IMR-90 (cell line): ENCODE results near the gene MVP. TPM values are rescaled to one million over a fixed set of nuclear protein-coding genes. Genes with fewer than 3 reads are reported as not detected.

Experiments
- ATAC-seq: fragments of 200-7000 bp; cut with Tn5 transposase; 2 replicates; pipeline ENCODE4 v1.9.1; 2020; ENCODE audit warnings: low read depth, mild to moderate bottlenecking, moderate library complexity
- BruUV-seq: library from RNA; stranded (reverse); fragments of 400-500 nt; replicated peaks from 2 replicates; lab custom pipeline; 2021; lab: Mats Ljungman, UMichigan
- CTCF ChIA-PET: fragments of 300-600 bp; formaldehyde crosslinking; extraction: SDS; loops from one replicate; lab custom pipeline; 2021; ENCODE audit warnings: antibody characterized with exemption; lab: Yijun Ruan, JAX
- POLR2A ChIA-PET: fragments of 300-600 bp; sonication (Branson Sonifier 250); formaldehyde crosslinking; loops from one replicate; lab custom pipeline; 2022; ENCODE audit warnings: antibody characterized with exemption; ENCODE audit not compliant: unreplicated experiment; lab: Charles Lee
- DNase-seq: peaks from one replicate; pipeline ENCODE4 v3.0.0; 2013
- H2AFZ ChIP-seq: replicated peaks from 2 replicates; pipeline ENCODE3; 2013; ENCODE audit warnings: low read length, mild to moderate bottlenecking; ENCODE audit not compliant: poor library complexity
- H2AK5ac ChIP-seq: 2 replicates; pipeline ENCODE4 v1.6.1; 2013; ENCODE audit warnings: low read depth, low read length, inconsistent platforms
- H2AK9ac ChIP-seq: replicated peaks from 2 replicates; pipeline ENCODE3; 2013; ENCODE audit warnings: mild to moderate bottlenecking, low read depth, low read length, moderate library complexity; ENCODE audit not compliant: poor library complexity
- H2BK120ac ChIP-seq: 2 replicates; pipeline ENCODE4 v1.6.1; 2013; ENCODE audit warnings: low read depth, low read length, inconsistent platforms
- H2BK15ac ChIP-seq: 3 replicates; pipeline ENCODE4 v1.6.1; 2013; ENCODE audit warnings: low read depth, low read length, inconsistent platforms
- H2BK20ac ChIP-seq: 2 replicates; pipeline ENCODE4 v1.6.1; 2013; ENCODE audit warnings: low read depth, mild to moderate bottlenecking, inconsistent platforms, low read length, moderate library complexity
- H2BK5ac ChIP-seq: 2 replicates; pipeline ENCODE4 v1.6.1; 2013; ENCODE audit warnings: mild to moderate bottlenecking, low read depth, low read length, inconsistent platforms; ENCODE audit not compliant: poor library complexity, severe bottlenecking
- H3K14ac ChIP-seq: replicated peaks from 2 replicates; pipeline ENCODE4 v1.6.1; 2013; ENCODE audit warnings: low read depth, low read length, inconsistent platforms
- H3K18ac ChIP-seq: 2 replicates; pipeline ENCODE4 v1.6.1; 2013; ENCODE audit warnings: low read depth, low read length, control low read depth
- H3K23ac ChIP-seq: 2 replicates; pipeline ENCODE4 v1.6.1; 2013; ENCODE audit warnings: low read depth, low read length, inconsistent platforms
- H3K27ac ChIP-seq: 2 replicates; pipeline ENCODE4 v1.5.1; 2013; ENCODE audit warnings: mild to moderate bottlenecking, control low read depth, low read length; ENCODE audit not compliant: insufficient read depth
- H3K27me3 ChIP-seq: 2 replicates; pipeline ENCODE4 v1.6.1; 2013; ENCODE audit warnings: low read length; ENCODE audit not compliant: control insufficient read depth, insufficient read depth
- H3K36me3 ChIP-seq: 2 replicates; pipeline ENCODE4 v1.6.1; 2013; ENCODE audit warnings: low read length, mixed read lengths; ENCODE audit not compliant: control insufficient read depth, insufficient read depth
- H3K4ac ChIP-seq: 2 replicates; pipeline ENCODE4 v1.6.1; 2013; ENCODE audit warnings: low read depth, low read length, inconsistent platforms
- H3K4me1 ChIP-seq: 2 replicates; pipeline ENCODE4 v1.6.1; 2013; ENCODE audit warnings: low read length, mixed read lengths; ENCODE audit not compliant: control insufficient read depth, insufficient read depth
- H3K4me2 ChIP-seq: 2 replicates; pipeline ENCODE4 v1.6.1; 2013; ENCODE audit warnings: low read depth, mild to moderate bottlenecking, control low read depth, low read length, moderate library complexity
- H3K4me3 ChIP-seq: 2 replicates; pipeline ENCODE4 v1.5.1; 2013; ENCODE audit warnings: low read depth, mild to moderate bottlenecking, control low read depth, low read length, moderate library complexity; ENCODE audit not compliant: insufficient read depth
- H3K56ac ChIP-seq: 2 replicates; pipeline ENCODE4 v1.6.1; 2013; ENCODE audit warnings: low read length, inconsistent platforms; ENCODE audit not compliant: insufficient read depth; ENCODE audit errors: extremely low read depth
- H3K79me1 ChIP-seq, 2 experiments: 2 replicates each; pipeline ENCODE4 v1.6.1; 2013; ENCODE audit warnings: low read length in 2 of 2, inconsistent platforms in 1 of 2, low read depth in 1 of 2
- H3K9ac ChIP-seq: 2 replicates; pipeline ENCODE4 v1.6.1; 2013; ENCODE audit warnings: low read depth, low read length, control low read depth
- H3K9me1 ChIP-seq: 2 replicates; pipeline ENCODE4 v1.6.1; 2013; ENCODE audit warnings: low read length, inconsistent platforms; ENCODE audit not compliant: insufficient read depth
- H3K9me3 ChIP-seq: 2 replicates; pipeline ENCODE4 v1.6.1; 2013; ENCODE audit warnings: low read length; ENCODE audit not compliant: control insufficient read depth, insufficient read depth
- H4K20me1 ChIP-seq: 2 replicates; pipeline ENCODE4 v1.6.1; 2013; ENCODE audit warnings: low read length, inconsistent platforms; ENCODE audit not compliant: insufficient read depth
- H4K5ac ChIP-seq: 2 replicates; pipeline ENCODE4 v1.6.1; 2013; ENCODE audit warnings: mild to moderate bottlenecking, low read depth, low read length, control low read depth
- H4K8ac ChIP-seq, 2 experiments: 2 replicates each; pipeline ENCODE4 v1.6.1; 2013; ENCODE audit warnings: low read depth in 2 of 2, low read length in 2 of 2, control low read depth in 1 of 2, inconsistent platforms in 1 of 2
- H4K91ac ChIP-seq: 2 replicates; pipeline ENCODE4 v1.6.1; 2013; ENCODE audit warnings: low read depth, low read length, inconsistent platforms; ENCODE audit not compliant: insufficient read depth
- CEBPB ChIP-seq: IDR thresholded peaks from 2 replicates; pipeline ENCODE4 v1.6.1; 2012; ENCODE audit warnings: low read depth, low read length, improper control_type of control experiment
- SMC3 ChIP-seq: fragments of 150-350 bp; IDR thresholded peaks from 2 replicates; pipeline ENCODE4 v1.6.1; 2016; ENCODE audit warnings: low read depth, mild to moderate bottlenecking, antibody characterized with exemption, low read length, moderate library complexity
- WGBS, 2 experiments: methylation state at CpG; one replicate each; pipeline versions ENCODE4 v1.1.5 to v1.1.7; 2013; ENCODE audit warnings: missing lambda C conversion rate in 2 of 2; ENCODE audit not compliant: insufficient read length in 1 of 2; ENCODE audit errors: extremely low coverage in 2 of 2; 5-methylcytosine and 5-hydroxymethylcytosine counted together
- dilution Hi-C: fragments of 300-500 bp; cut with HindIII; formaldehyde crosslinking; loops from one replicate; pipeline ENCODE4 v1.14.3; 2018; ENCODE audit warnings: low sequenced_read_pairs; ENCODE audit not compliant: unreplicated experiment
- in situ Hi-C: fragments of 300-500 bp; cut with MboI; formaldehyde crosslinking; loops from 3 replicates; pipeline ENCODE4 v1.14.3; 2019; ENCODE audit warnings: low sequenced_read_pairs, inconsistent platforms, mixed read lengths
- intact Hi-C: fragments of 100-400 bp; cut with micrococcal nuclease; formaldehyde crosslinking; loops from 2 replicates; pipeline ENCODE4 v1.10.0; 2022
- polyA plus RNA-seq, 3 experiments: library from polyadenylated mRNA; depleted of rRNA; stranded (reverse); fragments of >200 nt; gene quantifications; 2 replicates each; pipeline ENCODE4 v1.2.3, GENCODE V29; 2012; ENCODE audit warnings: low replicate concordance in 1 of 3
- total RNA-seq: library from RNA; depleted of rRNA; stranded (reverse); fragments of >200 nt; gene quantifications from 2 replicates; pipeline ENCODE4 v1.2.3, GENCODE V29; 2012

MVP gene
- total and polyA plus RNA-seq, 2 of the 4 experiments (the other 2 are of a cell fraction): 204 to 319 TPM

DNA sequence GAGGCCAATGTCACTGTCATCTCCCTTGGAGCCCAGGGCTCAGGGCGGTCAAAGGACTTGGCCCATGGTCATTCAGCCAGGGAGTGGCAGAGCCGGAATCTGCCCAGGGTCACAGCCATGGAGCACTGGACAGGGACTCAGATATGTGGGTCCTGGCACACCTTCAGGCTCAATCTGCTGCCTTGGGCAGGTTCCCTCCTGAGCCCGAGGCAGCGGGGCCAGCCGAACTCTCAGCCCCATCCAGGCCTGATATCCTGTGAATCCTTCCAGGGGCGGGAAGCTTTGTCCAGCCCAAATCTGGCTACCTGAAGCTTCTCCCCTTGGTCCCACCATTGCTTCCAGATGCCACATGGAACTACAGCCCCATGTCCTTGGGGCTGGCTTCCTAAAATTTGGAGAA, 54.9 kb downstream of the MVP start:
- intact Hi-C loops (no loop called here), dilution Hi-C loops (no loop called here), in situ Hi-C loops (no loop called here)
- POLR2A ChIA-PET: no interaction called here
- Histone ChIP-seq H3K4me1 (no peaks in the 10 kb centered on the region), H2AFZ (no peak overlapping the region), H3K4ac (no peak overlapping the region), H2AK9ac (no peak overlapping the region), H3K9me3 (no peaks in the 10 kb centered on the region), H3K4me2 (no peak overlapping the region), H3K56ac (no peak overlapping the region), H3K14ac (no peak overlapping the region), H4K91ac (no peak overlapping the region), H3K4me3 (no peak overlapping the region), H3K27me3 (peaks cover 18% of the 10 kb centered on the region), H4K8ac (no peak overlapping the region), H3K9ac (no peak overlapping the region), H2BK5ac (no peak overlapping the region), H3K79me1 (no peaks in the 10 kb centered on the region), H2BK15ac (no peak overlapping the region), H3K36me3 (no peaks in the 10 kb centered on the region), H4K5ac (no peak overlapping the region), H2BK20ac (no peak overlapping the region), H3K9me1 (no peaks in the 10 kb centered on the region), H3K23ac (no peak overlapping the region), H4K20me1 (peaks cover 3% of the 10 kb centered on the region; the same call in 1 of the 2 replicates), H2AK5ac (no peak overlapping the region), H2BK120ac (no peak overlapping the region), H3K27ac (no peak overlapping the region), H3K18ac (no peak overlapping the region)
- TF ChIP-seq SMC3 (no peak), CEBPB (no peak)
- no TSS peak for BruUV-seq
- no peak for ATAC-seq
- no peak for DNase-seq
- WGBS, 2 experiments: 92% methylated on average over 6 of the region's 6 CpGs; no CpG with 5 or more reads in 1 of the 2 experiments
- CTCF ChIA-PET: interaction anchor here (0.7 kb wide), 1 partner anchor 32 kb away, joined by 3 read pairs; no protein-coding TSS in a partner anchor
